Measurements from ENCODE around the gene ALPI.

GRCh38 chr2:232449964-232450363 lies 6.0 kb upstream of the ALPI start:
- TF ChIP-seq EZH2 (IDR thresholded peaks at IDR 0.05; ENCODE audit: borderline replicate concordance, low read depth, low read length, severe bottlenecking) (no peak), POLR2AphosphoS5 (IDR thresholded peaks at IDR 0.05; ENCODE audit: insufficient read depth, low read depth, low read length) (no peak), POLR2A (IDR thresholded peaks at IDR 0.05; ENCODE audit: low read depth, low read length) (no peak), MYC (IDR thresholded peaks at IDR 0.05; ENCODE audit: low read depth, low read length) (no peak), MAX (IDR thresholded peaks at IDR 0.05; ENCODE audit: insufficient read depth, insufficient read length) (no peak), FOS (IDR thresholded peaks at IDR 0.05; ENCODE audit: borderline replicate concordance, insufficient read depth, low read length) (no peak), JUN (IDR thresholded peaks at IDR 0.05; ENCODE audit: borderline replicate concordance, insufficient read depth, insufficient read length, low read depth) (no peak), GATA2 (IDR thresholded peaks at IDR 0.05; ENCODE audit: insufficient read depth, insufficient read length, low read depth, low read length) (no peak)
- TF ChIP-seq, protein P1, sequence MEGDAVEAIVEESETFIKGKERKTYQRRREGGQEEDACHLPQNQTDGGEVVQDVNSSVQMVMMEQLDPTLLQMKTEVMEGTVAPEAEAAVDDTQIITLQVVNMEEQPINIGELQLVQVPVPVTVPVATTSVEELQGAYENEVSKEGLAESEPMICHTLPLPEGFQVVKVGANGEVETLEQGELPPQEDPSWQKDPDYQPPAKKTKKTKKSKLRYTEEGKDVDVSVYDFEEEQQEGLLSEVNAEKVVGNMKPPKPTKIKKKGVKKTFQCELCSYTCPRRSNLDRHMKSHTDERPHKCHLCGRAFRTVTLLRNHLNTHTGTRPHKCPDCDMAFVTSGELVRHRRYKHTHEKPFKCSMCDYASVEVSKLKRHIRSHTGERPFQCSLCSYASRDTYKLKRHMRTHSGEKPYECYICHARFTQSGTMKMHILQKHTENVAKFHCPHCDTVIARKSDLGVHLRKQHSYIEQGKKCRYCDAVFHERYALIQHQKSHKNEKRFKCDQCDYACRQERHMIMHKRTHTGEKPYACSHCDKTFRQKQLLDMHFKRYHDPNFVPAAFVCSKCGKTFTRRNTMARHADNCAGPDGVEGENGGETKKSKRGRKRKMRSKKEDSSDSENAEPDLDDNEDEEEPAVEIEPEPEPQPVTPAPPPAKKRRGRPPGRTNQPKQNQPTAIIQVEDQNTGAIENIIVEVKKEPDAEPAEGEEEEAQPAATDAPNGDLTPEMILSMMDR (IDR thresholded peaks at IDR 0.05; ENCODE audit: extremely low read depth in 1 of 2, insufficient read depth in 1 of 2, low read depth in 1 of 2, low read length in 2 of 2): no peak

Measured in endothelial cell of umbilical vein (primary cell).